CD4-positive, alpha-beta T cell (primary cell): ENCODE measurements around the gene RPS17. TPM values are rescaled to one million over a fixed set of nuclear protein-coding genes. Genes with fewer than 3 reads are reported as not detected.
"Not testable (repeated sequence)": the region's sequence is repeated elsewhere in the genome, so short reads cannot be mapped to it uniquely, and the experiment has no call there.

Experiments
- ATAC-seq: fragments of 200-7000 bp; cut with Tn5 transposase; one replicate; pipeline ENCODE4 v1.10.0; 2022; ENCODE audit warnings: mild to moderate bottlenecking; ENCODE audit not compliant: poor library complexity
- CTCF ChIA-PET: fragments of 350-600 bp; sonication (Branson Sonifier 250); formaldehyde crosslinking; loops from one replicate; lab custom pipeline; 2021; ENCODE audit warnings: antibody characterized with exemption, inconsistent platforms; lab: Charles Lee
- POLR2A ChIA-PET: fragments of 350-600 bp; sonication (Branson Sonifier 250); formaldehyde crosslinking; loops from one replicate; lab custom pipeline; 2021; ENCODE audit warnings: antibody characterized with exemption, inconsistent platforms; lab: Charles Lee
- DNase-seq, 14 experiments: peaks; one replicate each; pipeline ENCODE4 v3.0.0-alpha.2; 2013 to 2020; ENCODE audit warnings: mixed read lengths in 2 of 14
- H3K27ac ChIP-seq, 2 donors: one replicate each; pipeline versions ENCODE4 v1.5.1 to v1.7.0; 2013; ENCODE audit warnings: low read length in 2 of 2, low read depth in 1 of 2, mild to moderate bottlenecking in 1 of 2
- H3K27me3 ChIP-seq, 2 experiments: 1 replicate in 1 of 2; 2 replicates in 1 of 2; pipeline versions ENCODE4 v1.6.1 to v1.7.0; 2013; ENCODE audit warnings: low read length in 2 of 2, control low read depth in 1 of 2, mild to moderate bottlenecking in 1 of 2, moderate library complexity in 1 of 2; ENCODE audit not compliant: insufficient read depth in 2 of 2, control insufficient read depth in 1 of 2
- H3K36me3 ChIP-seq: one replicate; pipeline ENCODE4 v1.6.1; 2013; ENCODE audit warnings: low read length, control low read depth; ENCODE audit not compliant: insufficient read depth
- H3K4me1 ChIP-seq: one replicate; pipeline ENCODE4 v1.6.1; 2013; ENCODE audit warnings: low read length, control low read depth; ENCODE audit not compliant: insufficient read depth
- H3K4me3 ChIP-seq: one replicate; pipeline ENCODE4 v1.5.1; 2013; ENCODE audit warnings: mild to moderate bottlenecking, low read length, moderate library complexity
- H3K9me3 ChIP-seq, 2 experiments: 1 replicate in 1 of 2; 2 replicates in 1 of 2; pipeline versions ENCODE4 v1.6.1 to v1.7.0; 2013; ENCODE audit warnings: low read length in 2 of 2, mild to moderate bottlenecking in 2 of 2, control low read depth in 1 of 2, moderate library complexity in 1 of 2; ENCODE audit not compliant: control insufficient read depth in 1 of 2, insufficient read depth in 1 of 2
- H3K27ac Mint-ChIP-seq: one replicate; pipeline ENCODE4 v1.8.0; 2020; ENCODE audit warnings: mixed read lengths
- H3K27me3 Mint-ChIP-seq: one replicate; pipeline ENCODE4 v1.8.0; 2021; ENCODE audit warnings: mixed read lengths
- H3K36me3 Mint-ChIP-seq: one replicate; pipeline ENCODE4 v1.8.0; 2021; ENCODE audit warnings: low read depth, mixed read lengths
- H3K4me1 Mint-ChIP-seq: one replicate; pipeline ENCODE4 v1.8.0; 2021; ENCODE audit warnings: low read depth, mixed read lengths
- H3K4me3 Mint-ChIP-seq: one replicate; pipeline ENCODE4 v1.8.0; 2020; ENCODE audit warnings: mild to moderate bottlenecking, mixed read lengths
- H3K9me3 Mint-ChIP-seq: one replicate; pipeline ENCODE4 v1.8.0; 2020; ENCODE audit warnings: mixed read lengths
- intact Hi-C, 2 experiments: fragments of 100-400 bp; cut with DNase I in 1 of 2; cut with micrococcal nuclease in 1 of 2; formaldehyde crosslinking; loops; one replicate each; pipeline versions ENCODE4 v1.15.1 to v1.9.0; 2023 to 2025; cut with DNase I, micrococcal nuclease
- total RNA-seq, 174 experiments: library from RNA in 2 of 174; stranded (reverse) in 2 of 174; gene quantifications; one replicate each; pipeline ENCODE4 v1.2.3 and lab custom pipeline; 2021 to 2026

Gene RPS17
- total RNA-seq, 2 experiments from 2014 or later, result 3,141 to 3,180 TPM

GRCh38 chr15:82507693-82508092 is 32.6 kb downstream of the RPS17 start:
- DNase-seq, H3K27ac ChIP-seq, CTCF ChIA-PET, H3K9me3 Mint-ChIP-seq, POLR2A ChIA-PET, H3K4me3 ChIP-seq, H3K36me3 ChIP-seq, H3K9me3 ChIP-seq, H3K27me3 ChIP-seq, H3K36me3 Mint-ChIP-seq, H3K4me1 Mint-ChIP-seq, H3K4me3 Mint-ChIP-seq, H3K27ac Mint-ChIP-seq, H3K27me3 Mint-ChIP-seq, intact Hi-C loops, ATAC-seq, H3K4me1 ChIP-seq: not testable (repeated sequence)

GRCh38 chr15:82507087-82507486 is 33.2 kb downstream of the RPS17 start:
- POLR2A ChIA-PET, H3K9me3 Mint-ChIP-seq, H3K4me3 ChIP-seq, H3K36me3 ChIP-seq, H3K4me1 ChIP-seq, CTCF ChIA-PET, H3K27me3 ChIP-seq, H3K4me3 Mint-ChIP-seq, intact Hi-C loops, H3K27ac ChIP-seq, DNase-seq, H3K9me3 ChIP-seq, H3K27me3 Mint-ChIP-seq, H3K27ac Mint-ChIP-seq, ATAC-seq, H3K4me1 Mint-ChIP-seq, H3K36me3 Mint-ChIP-seq: not testable (repeated sequence)

GRCh38 chr15:82505842-82506241 is 34.4 kb downstream of the RPS17 start:
- H3K4me3 Mint-ChIP-seq, H3K9me3 Mint-ChIP-seq, H3K36me3 Mint-ChIP-seq, POLR2A ChIA-PET, H3K9me3 ChIP-seq, intact Hi-C loops, H3K4me3 ChIP-seq, H3K27me3 Mint-ChIP-seq, H3K4me1 Mint-ChIP-seq, DNase-seq, ATAC-seq, H3K27me3 ChIP-seq, CTCF ChIA-PET, H3K4me1 ChIP-seq, H3K36me3 ChIP-seq, H3K27ac Mint-ChIP-seq, H3K27ac ChIP-seq: not testable (repeated sequence)

- H3K36me3 ChIP-seq, H3K4me3 ChIP-seq, H3K9me3 Mint-ChIP-seq, H3K27me3 ChIP-seq, H3K4me3 Mint-ChIP-seq, H3K36me3 Mint-ChIP-seq, H3K27ac Mint-ChIP-seq, H3K27me3 Mint-ChIP-seq, POLR2A ChIA-PET, DNase-seq, H3K27ac ChIP-seq, CTCF ChIA-PET, H3K4me1 ChIP-seq, ATAC-seq, H3K9me3 ChIP-seq, intact Hi-C loops, H3K4me1 Mint-ChIP-seq: not testable (repeated sequence)
Measured at GRCh38 chr15:82504074-82504473, 36.2 kb downstream of the RPS17 start.

- H3K27ac Mint-ChIP-seq, POLR2A ChIA-PET, H3K9me3 Mint-ChIP-seq, H3K4me1 Mint-ChIP-seq, H3K4me3 ChIP-seq, H3K27me3 ChIP-seq, H3K9me3 ChIP-seq, H3K36me3 Mint-ChIP-seq, CTCF ChIA-PET, H3K4me3 Mint-ChIP-seq, H3K27ac ChIP-seq, intact Hi-C loops, H3K4me1 ChIP-seq, H3K27me3 Mint-ChIP-seq, H3K36me3 ChIP-seq: not testable (repeated sequence)
- ATAC-seq, result peak; percentile 59
- DNase-seq, result peak in 4 of 14 experiments; percentile 1 to 44 (median 4)
Measured at GRCh38 chr15:82502700-82503339, 37.4 kb downstream of the RPS17 start.

- H3K36me3 Mint-ChIP-seq, POLR2A ChIA-PET, H3K27me3 ChIP-seq, H3K4me3 Mint-ChIP-seq, ATAC-seq, H3K4me1 ChIP-seq, DNase-seq, H3K4me3 ChIP-seq, H3K36me3 ChIP-seq, H3K9me3 ChIP-seq, H3K4me1 Mint-ChIP-seq, H3K27me3 Mint-ChIP-seq, H3K27ac Mint-ChIP-seq, intact Hi-C loops, CTCF ChIA-PET, H3K9me3 Mint-ChIP-seq, H3K27ac ChIP-seq: not testable (repeated sequence)
Measured at GRCh38 chr15:82500772-82501171, 39.5 kb downstream of the RPS17 start.

GRCh38 chr15:82497978-82498377 is 42.3 kb downstream of the RPS17 start:
- H3K9me3 ChIP-seq, CTCF ChIA-PET: not testable (repeated sequence)

More at GRCh38 chr15:82497978-82498377, 42.3 kb downstream of the RPS17 start:
- intact Hi-C loops, H3K27ac ChIP-seq, H3K4me3 ChIP-seq, DNase-seq, POLR2A ChIA-PET, H3K27me3 ChIP-seq, H3K27me3 Mint-ChIP-seq, H3K4me3 Mint-ChIP-seq, H3K9me3 Mint-ChIP-seq, ATAC-seq, H3K36me3 ChIP-seq, H3K27ac Mint-ChIP-seq, H3K36me3 Mint-ChIP-seq, H3K4me1 Mint-ChIP-seq, H3K4me1 ChIP-seq: not testable (repeated sequence)
